Pancreas (tissue), 10 donors: ENCODE results near the gene ANKS1B. TPM values are rescaled to one million over a fixed set of nuclear protein-coding genes. Genes with fewer than 3 reads are reported as not detected.
A peak's percentile ranks its signal among the peaks of the same experiment; 100 is the strongest.

ENCODE experiments used
- ATAC-seq, 4 donors: fragments of 200-7000 bp; cut with Tn5 transposase; one replicate each; pipeline versions ENCODE4 v1.8.0 to v1.9.1; 2020; ENCODE audit warnings: mild to moderate bottlenecking in 4 of 4, moderate library complexity in 4 of 4
- DNase-seq, 6 donors: peaks; one replicate each; pipeline ENCODE4 v3.0.0-alpha.2; 2020
- FAIRE-seq: peaks from 2 replicates; lab custom pipeline; 2012; peaks lifted over from hg19 to GRCh38; lab: Jason Lieb, UNC
- H3K27ac ChIP-seq, 4 donors: fragments of 200-600 bp; sonication (generic); 1 replicate in 3 of 4; 2 replicates in 1 of 4; pipeline versions ENCODE4 v1.5.0 to v1.8.0; 2020
- H3K27me3 ChIP-seq, 4 donors: fragments of 200-600 bp; one replicate each; pipeline ENCODE4 v1.8.0; 2021
- H3K36me3 ChIP-seq, 3 donors: fragments of 200-600 bp; sonication (generic) in 1 of 3; one replicate each; pipeline versions ENCODE4 v1.5.0 to v1.8.0; 2020 to 2021
- H3K4me1 ChIP-seq, 3 donors: fragments of 200-600 bp; one replicate each; pipeline ENCODE4 v1.8.0; 2021
- H3K4me3 ChIP-seq, 4 donors: fragments of 200-600 bp; sonication (generic) in 2 of 4; one replicate each; pipeline versions ENCODE4 v1.5.0 to v1.8.0; 2020 to 2021
- H3K9me3 ChIP-seq, 4 donors: fragments of 200-600 bp; one replicate each; pipeline ENCODE4 v1.8.0; 2021
- CTCF ChIP-seq, 4 donors: fragments of 200-600 bp; sonication (generic) in 3 of 4; IDR thresholded peaks; one replicate each; pipeline versions ENCODE4 v1.5.0 to v1.8.0; 2021; ENCODE audit warnings: antibody characterized with exemption in 4 of 4
- WGBS, 2 donors: extraction: QIAGEN DNeasy Blood & Tissue Kit; methylation state at CpG; one replicate each; pipeline ENCODE4 v1.1.7; 2013; 5-methylcytosine and 5-hydroxymethylcytosine counted together
- intact Hi-C, 3 donors: fragments of 100-400 bp; cut with DNase I; formaldehyde crosslinking; loops; one replicate each; pipeline versions ENCODE4 v1.11.1 to v1.14.2; 2022
- polyA plus RNA-seq, 2 donors: library from polyadenylated mRNA; stranded (reverse); fragments of 200-250 nt; gene quantifications; one replicate each; pipeline ENCODE4 v1.2.3, GENCODE V29; 2013
- total RNA-seq, 6 donors: library from RNA; stranded (reverse); fragmentation: NEBNext Ultra II Directional in 4 of 6; extraction: Animal tissue kit (Norgen Biotek cat#: 25700) in 4 of 6; gene quantifications; one replicate each; pipeline versions ENCODE4 v1.2.1 to v1.2.4, GENCODE V29; 2021 to 2023
- donor health status: healthy with polysubstance abuse.
- donor health status: DM: no; HTN: no; CAD: no; lungs with moderate emphysema.
- donor health status: DM: no; HTN: no; CAD: no.
- donor health status: control.
- donor health status: control.
- donor health status: Bipolar disorder and iron deficiency.
- donor health status: DM: yes; HTN: yes; CAD: no.
- donor health status: DM: no; HTN: no; CAD: no.
- donor health status: DM: no; HTN: no; CAD: no.
- donor health status: DM: yes; HTN: yes; CAD: no.

ANKS1B gene
- total and polyA plus RNA-seq, 8 donors: 0.49 to 3.2 (median 1.9) TPM

GRCh38 chr12:99212275-99212674, 772.5 kb downstream of the ANKS1B start:
- peak in 2 of 4 donors; percentile 58 to 79 for ATAC-seq
- no peaks in the 10 kb centered on the region for H3K9me3 ChIP-seq

GRCh38 chr12:99205111-99205510, 779.6 kb downstream of the ANKS1B start:
- TF ChIP-seq CTCF (IDR thresholded peaks at IDR 0.05): no peak
- ATAC-seq (no peak), DNase-seq (no peak), FAIRE-seq (no peak)
- H3K27ac ChIP-seq: no peak overlapping the region
- intact Hi-C loops: no loop called here
- H3K4me3 ChIP-seq: no peak overlapping the region
- H3K27me3 ChIP-seq: no peaks in the 10 kb centered on the region
- 81 to 96% methylated on average over 1 of the region's 1 CpG for WGBS, 2 donors
- no peaks in the 10 kb centered on the region for H3K9me3 ChIP-seq
- no peaks in the 10 kb centered on the region for H3K4me1 ChIP-seq
- no peaks in the 10 kb centered on the region for H3K36me3 ChIP-seq

More at GRCh38 chr12:99212275-99212674, 772.5 kb downstream of the ANKS1B start:
- no peaks in the 10 kb centered on the region for H3K27me3 ChIP-seq
- FAIRE-seq: no peak
- no peaks in the 10 kb centered on the region for H3K4me1 ChIP-seq
- TF ChIP-seq CTCF (IDR thresholded peaks at IDR 0.05): no peak
- DNase-seq: no peak
- no peak overlapping the region for H3K4me3 ChIP-seq
- WGBS, 2 donors: 10 to 11% methylated on average over 2 of the region's 2 CpGs
- H3K27ac ChIP-seq: no peak overlapping the region
- intact Hi-C loops: no loop called here
- no peaks in the 10 kb centered on the region for H3K36me3 ChIP-seq

- no peak for TF ChIP-seq CTCF (IDR thresholded peaks at IDR 0.05)
- ATAC-seq (no peak), DNase-seq (no peak), FAIRE-seq (no peak)
- Histone ChIP-seq H3K9me3 (no peaks in the 10 kb centered on the region), H3K27me3 (no peaks in the 10 kb centered on the region), H3K27ac (no peak overlapping the region), H3K4me1 (no peaks in the 10 kb centered on the region), H3K4me3 (no peak overlapping the region), H3K36me3 (no peaks in the 10 kb centered on the region)
- WGBS, 2 donors: 64 to 79% methylated on average over 3 of the region's 3 CpGs
- intact Hi-C loops: no loop called here
Measured at GRCh38 chr12:99201906-99202645, 782.7 kb downstream of the ANKS1B start.

- DNase-seq (no peak), ATAC-seq (no peak), FAIRE-seq (no peak)
- H3K4me3 ChIP-seq: no peak overlapping the region
- WGBS, 2 donors: 0 to 41% methylated on average over 1 of the region's 1 CpG
- intact Hi-C loops: no loop called here
- no peaks in the 10 kb centered on the region for H3K4me1 ChIP-seq
- no peaks in the 10 kb centered on the region for H3K9me3 ChIP-seq
- TF ChIP-seq CTCF (IDR thresholded peaks at IDR 0.05): no peak
- H3K36me3 ChIP-seq: no peaks in the 10 kb centered on the region
- H3K27ac ChIP-seq: no peak overlapping the region
- H3K27me3 ChIP-seq: no peaks in the 10 kb centered on the region
Measured at GRCh38 chr12:99200711-99201384, 783.9 kb downstream of the ANKS1B start.

- intact Hi-C loops: no loop called here
- Histone ChIP-seq H3K36me3 (no peaks in the 10 kb centered on the region), H3K4me1 (no peaks in the 10 kb centered on the region), H3K27ac (no peak overlapping the region), H3K9me3 (no peaks in the 10 kb centered on the region), H3K27me3 (no peaks in the 10 kb centered on the region), H3K4me3 (no peak overlapping the region)
- 53 to 86% methylated on average over 1 of the region's 1 CpG for WGBS, 2 donors
- ATAC-seq: no peak
- FAIRE-seq: no peak
- no peak for TF ChIP-seq CTCF (IDR thresholded peaks at IDR 0.05)
- DNase-seq: no peak
Measured at GRCh38 chr12:99195474-99195873, 789.3 kb downstream of the ANKS1B start.
